Stimulated activated CD4-positive, alpha-beta T cell treated with anti-CD3 and anti-CD28 coated beads, Interleukin-2, amount 100 ng/mL, for 4 hours (primary cell): Measurements from ENCODE around the gene KIR2DL3.
"Not testable (repeated sequence)": the region's sequence is repeated elsewhere in the genome, so short reads cannot be mapped to it uniquely, and the experiment has no call there.

Source experiments
- DNase-seq: peaks from one replicate; pipeline ENCODE4 v3.0.0-alpha.2; 2020; ENCODE audit warnings: low read depth

Gene KIR2DL3

GRCh38 chr19:54744080-54744479 is 5.8 kb downstream of the KIR2DL3 start:
- not testable (repeated sequence) for DNase-seq

GRCh38 chr19:54747614-54748322 is 9.5 kb downstream of the KIR2DL3 start:
- not testable (repeated sequence) for DNase-seq

GRCh38 chr19:54750276-54750675 is 12.0 kb downstream of the KIR2DL3 start:
- DNase-seq: not testable (repeated sequence)

- DNase-seq: not testable (repeated sequence)
Measured at GRCh38 chr19:54756204-54757110, 18.1 kb downstream of the KIR2DL3 start.

GRCh38 chr19:54758577-54758976 is 20.3 kb downstream of the KIR2DL3 start:
- not testable (repeated sequence) for DNase-seq

- not testable (repeated sequence) for DNase-seq
Measured at GRCh38 chr19:54764219-54764618, 25.9 kb downstream of the KIR2DL3 start.

- not testable (repeated sequence) for DNase-seq
Measured at GRCh38 chr19:54766464-54766863, 28.2 kb downstream of the KIR2DL3 start.

- DNase-seq: not testable (repeated sequence)
Measured at GRCh38 chr19:54769646-54770045, 31.3 kb downstream of the KIR2DL3 start, which contains the start of gene KIR2DL1. Gene KIR2DL1 (plus strand): TSS chr19:54769793. CDS start chr19:54769851, 58 bp downstream.

- not testable (repeated sequence) for DNase-seq
Measured at GRCh38 chr19:54770511-54770910, 32.2 kb downstream of the KIR2DL3 start.

- DNase-seq: not testable (repeated sequence)
Measured at GRCh38 chr19:54771018-54771960, 33.0 kb downstream of the KIR2DL3 start.

GRCh38 chr19:54772666-54773065 is 34.4 kb downstream of the KIR2DL3 start:
- not testable (repeated sequence) for DNase-seq

GRCh38 chr19:54775095-54775815 is 36.9 kb downstream of the KIR2DL3 start:
- DNase-seq: not testable (repeated sequence)

GRCh38 chr19:54775830-54776229 is 37.5 kb downstream of the KIR2DL3 start:
- not testable (repeated sequence) for DNase-seq

GRCh38 chr19:54777851-54778250 is 39.5 kb downstream of the KIR2DL3 start:
- not testable (repeated sequence) for DNase-seq

- not testable (repeated sequence) for DNase-seq
Measured at GRCh38 chr19:54778896-54779295, 40.6 kb downstream of the KIR2DL3 start.

GRCh38 chr19:54782916-54783315 is 44.6 kb downstream of the KIR2DL3 start:
- not testable (repeated sequence) for DNase-seq

GRCh38 chr19:54786091-54786723 is 47.9 kb downstream of the KIR2DL3 start:
- DNase-seq: not testable (repeated sequence)

GRCh38 chr19:54788154-54788553 is 49.8 kb downstream of the KIR2DL3 start:
- DNase-seq: not testable (repeated sequence)

- no peak for DNase-seq
Measured at GRCh38 chr19:54790711-54791110, 52.4 kb downstream of the KIR2DL3 start.

GRCh38 chr19:54791476-54791875 is 53.2 kb downstream of the KIR2DL3 start:
- no peak for DNase-seq
